ENCODE data around the gene NGEF. TPM values are rescaled to one million over a fixed set of nuclear protein-coding genes. Genes with fewer than 3 reads are reported as not detected.

Gene NGEF
- total RNA-seq, 1 donor from 2014 or later, result 3.2 TPM

- no peak for DNase-seq (ENCODE audit: low read depth, low spot score)
These were observed 170.4 kb downstream of the NGEF start for GRCh38 chr2:232842689-232843088.

DNA sequence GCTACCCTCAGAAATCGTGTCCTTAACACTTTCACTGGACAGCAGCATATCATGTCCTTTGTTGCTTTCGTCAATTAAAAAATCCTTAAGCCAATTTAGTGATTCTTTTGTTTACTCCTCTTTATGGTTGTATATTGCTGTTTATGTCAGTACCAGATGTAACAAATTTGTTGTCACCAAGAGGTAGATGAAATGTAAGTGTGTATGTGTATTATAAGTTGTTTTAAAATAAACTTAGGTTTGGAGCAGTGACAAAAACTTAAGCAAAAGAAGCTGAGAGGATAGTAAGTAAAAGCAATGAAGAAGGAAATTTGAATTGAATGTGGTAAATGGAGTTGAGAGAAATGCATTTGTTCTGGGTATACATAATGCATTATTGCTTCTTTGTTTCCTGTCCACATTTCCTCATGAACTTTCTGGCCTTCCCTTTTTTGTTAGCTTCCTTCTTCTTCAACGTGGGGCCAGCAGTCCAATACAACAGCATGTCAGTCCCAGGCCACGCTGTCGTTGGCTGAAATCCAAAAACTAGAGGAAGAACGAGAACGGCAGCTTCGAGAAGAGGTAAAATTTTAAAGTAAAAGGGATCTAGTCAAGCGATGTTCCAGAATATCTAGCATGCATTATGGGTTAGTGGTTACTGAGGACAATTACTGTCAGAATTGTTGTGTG is 173.5 kb downstream of the NGEF start:
- peak; percentile 19 for DNase-seq (ENCODE audit: low read depth, low spot score)

DNA sequence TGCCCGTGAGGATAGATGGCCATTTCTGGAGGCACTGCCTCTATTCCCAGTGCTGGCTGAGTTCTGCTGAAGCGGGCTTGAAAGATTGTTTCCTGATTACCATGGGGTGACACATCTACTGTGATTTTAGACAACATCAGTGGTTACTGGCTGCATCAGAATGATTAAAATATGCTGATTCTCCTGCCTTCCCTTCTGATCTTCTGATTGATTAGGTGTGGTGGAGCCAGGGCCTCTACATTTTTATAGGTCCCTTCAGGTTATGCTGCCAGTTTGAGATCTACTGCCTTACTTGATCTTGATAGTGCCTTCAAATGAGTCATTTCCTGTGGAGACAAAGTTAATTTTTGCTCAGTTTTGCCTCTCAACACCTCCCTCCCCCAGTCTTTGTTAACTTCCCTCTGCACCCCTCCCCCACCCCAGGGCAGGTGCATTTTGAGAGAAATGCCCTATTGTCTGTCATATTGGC is 174.6 kb downstream of the NGEF start:
- no peak for DNase-seq (ENCODE audit: low read depth, low spot score)

DNA sequence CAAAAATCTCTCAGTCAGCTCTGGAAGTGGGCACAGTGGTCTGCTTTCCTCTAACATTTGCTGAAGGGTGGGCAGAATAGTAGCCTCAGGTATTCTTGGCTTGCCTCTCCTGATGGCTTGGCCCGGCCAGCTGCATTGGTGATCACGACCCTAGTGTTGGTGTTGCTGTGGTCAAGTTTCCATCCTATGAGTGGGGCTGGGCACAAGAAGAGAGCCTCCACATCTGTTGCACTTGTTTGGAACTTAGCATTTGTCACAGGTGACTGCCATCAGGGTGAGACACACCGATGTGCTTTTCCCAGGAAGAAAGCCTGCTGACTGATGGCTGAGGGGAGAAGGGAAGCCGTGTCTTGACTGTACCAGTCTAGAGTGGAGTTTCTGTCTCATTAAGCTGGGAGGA is 176.1 kb downstream of the NGEF start:
- no peak for DNase-seq (ENCODE audit: low read depth, low spot score)

- DNase-seq (ENCODE audit: low read depth, low spot score), result no peak
These were observed 177.3 kb downstream of the NGEF start for GRCh38 chr2:232835687-232836208.

DNA sequence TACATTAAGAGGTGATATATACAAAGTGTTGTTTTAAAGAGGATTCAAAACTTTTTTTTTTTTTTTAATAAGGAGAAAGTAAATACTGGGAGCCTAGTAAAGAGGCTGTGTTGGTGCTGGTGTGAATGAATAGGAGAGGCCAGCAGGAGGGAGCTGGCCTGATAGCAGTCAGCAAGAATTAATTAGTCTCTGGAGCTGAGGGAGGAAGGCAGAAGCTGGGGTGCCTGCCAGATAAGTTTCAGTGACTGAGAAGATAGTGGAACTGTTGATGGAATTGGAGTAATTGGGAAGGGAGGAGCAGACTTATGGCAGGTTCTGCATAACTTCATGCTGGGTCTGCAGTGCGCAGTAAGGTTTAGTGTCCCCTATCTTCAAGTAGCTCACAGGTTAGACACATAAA is 179.2 kb downstream of the NGEF start:
- no peak for DNase-seq (ENCODE audit: low read depth, low spot score)

GRCh38 chr2:232831496-232831895 is 181.6 kb downstream of the NGEF start:
- DNase-seq (ENCODE audit: low read depth, low spot score), result no peak

- no peak for DNase-seq (ENCODE audit: low read depth, low spot score)
These were observed 183.1 kb downstream of the NGEF start for GRCh38 chr2:232829988-232830387.

Other genes starting within 250 kb of the NGEF start
- gene KCNJ13, start 236.7 kb downstream of the NGEF start, total RNA-seq, result not detected in 2 replicates
- gene SNORC, start 143.0 kb downstream of the NGEF start, total RNA-seq, result 0.26 and 0.56 TPM in 2 replicates
- gene NEU2, start 19.4 kb upstream of the NGEF start, total RNA-seq, result not detected in 2 replicates
- 19.8 and 27.2 TPM in 2 replicates for gene INPP5D, start 47.1 kb upstream of the NGEF start, total RNA-seq
- gene ATG16L1, start 238.4 kb upstream of the NGEF start, total RNA-seq, result 48.3 and 51.5 TPM in 2 replicates